ENCODE results near the gene SRSF1. TPM values are rescaled to one million over a fixed set of nuclear protein-coding genes. Genes with fewer than 3 reads are reported as not detected.

SRSF1 gene
- total RNA-seq, 1 experiment from 2014 or later = 463 TPM

DNA sequence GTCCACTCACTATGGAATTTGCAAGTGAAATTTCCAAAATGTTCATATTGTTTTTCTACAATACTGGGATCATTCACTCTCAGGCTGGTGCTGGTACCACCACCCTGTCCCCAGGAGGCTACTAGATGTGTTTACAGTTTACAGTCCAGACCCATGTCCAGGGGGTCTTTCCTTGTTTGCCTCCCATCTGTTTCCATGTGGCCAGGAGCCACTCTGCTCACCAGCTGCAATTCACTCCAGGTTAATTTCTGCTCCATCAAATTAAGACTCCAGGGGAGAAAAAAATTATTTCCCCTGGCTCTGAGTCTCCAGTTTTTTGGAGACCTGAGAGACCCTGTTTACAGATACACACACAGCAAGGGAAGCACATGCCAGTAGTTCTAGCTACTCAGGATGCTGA is 12.5 kb upstream of the SRSF1 start:
- no peak for DNase-seq (ENCODE audit: low read depth)

DNA sequence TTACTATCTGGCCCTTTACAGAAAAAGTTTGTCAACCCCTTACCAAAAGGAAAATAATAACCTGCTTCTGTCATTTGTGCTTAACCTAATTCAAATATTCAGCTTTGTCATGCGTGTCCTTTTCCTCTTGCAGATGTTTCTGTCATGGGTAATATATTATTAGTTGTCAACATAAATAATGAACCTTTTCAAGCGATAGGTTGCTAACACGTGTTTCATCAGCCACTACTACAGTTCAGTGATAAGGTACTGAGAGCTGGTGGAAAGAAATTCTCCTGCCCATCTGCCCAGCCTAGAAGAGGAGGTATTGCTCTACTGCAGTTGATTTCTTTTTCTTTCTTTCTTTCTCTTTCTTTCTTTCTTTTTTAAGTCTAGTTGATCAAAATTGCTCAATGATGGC is 12.0 kb upstream of the SRSF1 start:
- no peak for DNase-seq (ENCODE audit: low read depth)

DNA sequence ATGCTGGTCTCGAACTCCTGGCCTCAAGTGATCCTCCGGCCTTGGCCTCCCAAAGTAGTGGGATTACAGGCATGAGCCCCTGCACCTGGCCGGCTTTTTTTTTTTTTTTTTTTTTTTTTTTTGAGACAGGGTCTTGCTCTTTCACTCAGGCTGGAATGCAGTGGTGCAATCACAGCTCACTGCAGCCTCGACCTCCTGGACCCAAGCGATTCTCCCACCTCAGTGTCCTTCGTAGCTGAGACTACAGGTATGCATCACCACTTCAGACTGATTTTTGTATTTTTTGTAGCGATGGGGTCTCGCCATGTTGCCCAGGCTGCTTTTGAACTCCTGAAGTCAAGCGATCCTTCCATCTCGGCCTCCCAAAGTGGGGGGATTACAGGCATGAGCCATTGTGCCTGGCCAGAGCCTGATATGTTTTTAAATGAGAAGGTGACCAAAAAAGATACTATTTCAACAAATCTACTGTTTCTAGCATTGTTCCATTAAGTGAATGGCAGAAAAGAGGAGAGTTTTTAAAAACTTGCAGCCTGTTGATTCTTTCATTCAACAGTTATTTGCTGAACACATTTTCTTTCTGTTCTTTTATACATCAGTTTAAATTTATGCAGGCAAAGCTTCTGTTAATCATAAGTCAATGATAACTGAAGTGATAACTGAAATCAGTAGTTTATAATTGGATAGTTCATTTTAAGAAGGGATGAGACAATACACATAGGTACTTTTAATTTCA is 3.2 kb upstream of the SRSF1 start:
- no peak for DNase-seq (ENCODE audit: low read depth)

DNA sequence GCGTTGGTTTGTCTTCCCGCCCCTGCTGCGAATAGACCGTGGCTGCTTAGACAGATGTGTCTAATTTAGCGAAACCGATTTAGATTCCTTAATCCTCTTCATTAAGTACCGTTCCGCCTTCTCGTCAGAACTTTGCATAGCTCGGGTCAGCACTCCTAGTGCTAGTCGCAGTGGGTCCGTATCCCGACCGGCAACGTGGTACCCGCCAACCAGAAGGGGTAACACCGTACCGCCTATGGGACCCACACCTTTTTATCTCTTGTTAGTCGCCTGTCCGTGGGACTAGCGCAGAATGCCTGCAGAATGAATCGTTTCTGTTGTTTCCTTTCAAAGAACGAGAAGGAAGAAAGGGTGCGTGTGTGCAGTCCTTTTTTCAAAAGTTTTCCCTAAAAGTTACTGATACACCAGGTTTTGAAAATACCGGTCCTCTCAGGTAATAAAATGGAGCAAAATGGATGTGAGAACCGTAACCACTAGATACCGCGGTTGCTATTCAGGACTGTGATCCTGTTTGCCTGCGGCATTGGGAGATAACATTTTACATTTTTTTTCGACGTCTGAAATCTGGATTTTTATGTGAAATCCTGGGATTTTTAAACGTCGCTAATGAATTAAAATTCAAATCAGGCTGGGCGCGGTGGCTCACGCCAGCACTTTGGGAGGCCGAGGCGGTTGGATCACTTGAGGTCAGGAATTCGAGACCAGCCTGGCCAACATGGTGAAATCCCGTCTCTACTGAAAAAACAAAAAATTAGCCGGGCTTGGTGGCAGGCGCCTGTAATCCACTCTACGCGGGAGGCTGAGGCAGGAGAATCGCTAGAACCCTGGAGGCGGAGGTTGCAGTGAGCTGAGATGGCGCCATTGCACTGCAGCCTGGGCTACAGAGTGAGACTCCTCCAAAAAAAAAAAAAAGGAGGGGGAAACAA is 998 bp upstream of the SRSF1 start:
- no peak for DNase-seq (ENCODE audit: low read depth)

DNA sequence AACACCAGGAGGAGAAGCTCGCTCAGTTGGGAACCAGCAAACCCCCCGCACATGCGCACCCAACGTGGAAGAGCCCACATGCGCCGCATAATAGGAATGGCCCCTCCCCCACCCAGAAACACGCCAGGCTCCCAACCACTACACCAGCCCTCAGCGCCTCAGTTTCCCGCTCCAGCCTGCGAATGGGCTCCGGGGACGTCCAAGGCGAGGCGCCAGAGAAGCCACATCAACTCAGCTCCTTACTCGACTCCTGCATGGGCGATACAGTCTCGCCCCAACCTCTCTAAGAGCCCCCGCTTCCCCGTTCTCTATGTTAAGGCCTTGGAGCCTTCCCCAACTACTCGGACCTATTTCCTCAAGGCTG is 504 bp downstream of the SRSF1 start:
- DNase-seq (ENCODE audit: low read depth) = peak; percentile 70

DNA sequence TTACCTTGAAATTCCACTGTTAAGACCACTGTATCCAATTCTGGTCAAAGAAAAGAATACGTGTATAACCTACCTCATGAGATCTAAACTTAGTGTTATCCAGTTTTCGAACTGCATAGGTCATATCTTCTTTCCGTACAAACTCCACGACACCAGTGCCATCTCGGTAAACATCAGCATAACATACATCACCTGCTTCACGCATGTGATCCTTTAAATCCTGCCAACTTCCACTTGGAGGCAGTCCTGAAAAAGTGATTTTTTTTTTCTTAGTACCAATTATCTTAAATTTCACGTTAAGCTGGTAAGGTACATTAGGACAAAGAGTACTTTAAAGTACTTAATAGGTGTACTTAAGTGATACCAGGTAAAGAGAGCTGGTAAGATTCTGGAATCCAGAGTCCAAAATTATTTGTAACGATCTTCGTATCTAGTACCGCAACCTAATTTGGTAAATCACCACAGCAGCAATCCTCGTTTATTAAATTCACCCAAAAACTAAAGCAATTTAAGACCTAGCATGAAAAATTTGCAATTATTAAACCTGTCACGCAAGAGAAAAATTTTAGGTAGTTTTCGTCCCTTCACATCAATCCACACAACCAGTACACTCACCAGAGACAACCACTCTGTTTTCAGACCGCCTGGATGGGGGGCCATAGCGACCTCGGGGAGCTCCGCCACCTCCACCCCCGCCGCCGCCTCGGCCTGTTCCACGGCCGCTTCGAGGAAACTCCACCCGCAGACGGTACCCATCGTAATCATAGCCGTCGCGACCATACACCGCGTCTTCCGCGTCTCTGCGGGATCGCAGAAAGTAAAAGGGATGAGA is 1.1 kb downstream of the SRSF1 start:
- no peak for DNase-seq (ENCODE audit: low read depth)

DNA sequence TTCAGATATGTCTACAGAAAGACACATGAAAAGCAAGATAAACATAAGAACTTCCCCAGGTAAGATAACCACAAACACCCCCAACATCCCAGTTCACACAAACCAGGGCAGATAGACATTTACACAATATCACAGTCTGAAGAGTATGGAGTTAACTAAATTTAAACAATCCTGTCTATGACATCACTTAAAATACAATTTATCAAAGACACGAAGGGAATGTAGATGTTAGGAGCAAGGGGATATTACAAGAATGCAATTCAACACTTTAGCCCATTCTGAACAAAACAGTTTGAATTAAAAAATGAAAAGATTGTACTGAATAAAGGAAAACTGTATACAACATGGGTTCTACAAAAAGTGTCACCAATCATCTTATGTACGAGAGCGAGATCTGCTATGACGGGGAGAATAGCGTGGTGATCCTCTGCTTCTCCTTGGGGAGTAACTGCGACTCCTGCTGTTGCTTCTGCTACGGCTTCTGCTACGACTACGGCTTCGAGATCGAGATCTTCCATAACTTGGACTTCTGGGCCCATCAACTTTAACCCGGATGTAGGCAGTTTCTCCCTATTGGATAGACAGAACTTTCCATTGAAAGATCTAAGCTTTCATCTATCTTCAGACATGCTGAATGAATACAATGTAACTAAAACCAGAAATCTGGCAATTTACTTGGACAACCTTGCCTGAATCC is 1.9 kb downstream of the SRSF1 start:
- no peak for DNase-seq (ENCODE audit: low read depth)

DNA sequence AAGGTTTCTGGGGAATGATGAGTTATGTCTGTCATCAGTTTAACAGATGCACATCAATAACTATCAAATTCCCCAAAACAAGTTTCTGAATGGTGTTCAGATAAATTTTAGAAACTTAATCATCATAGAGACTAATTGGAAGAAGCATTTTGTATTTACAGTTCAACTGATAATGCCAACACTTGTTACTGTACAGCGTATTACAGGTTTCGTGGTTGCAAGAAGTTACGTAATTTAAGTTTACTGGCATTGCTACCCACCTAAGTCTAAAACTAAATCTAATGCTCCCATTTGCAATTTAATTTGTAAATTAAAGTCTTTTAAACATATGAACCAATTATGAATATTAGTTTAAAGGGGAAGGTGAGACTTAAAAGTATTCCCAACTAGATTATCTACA is 3.0 kb downstream of the SRSF1 start:
- DNase-seq (ENCODE audit: low read depth) = no peak

DNA sequence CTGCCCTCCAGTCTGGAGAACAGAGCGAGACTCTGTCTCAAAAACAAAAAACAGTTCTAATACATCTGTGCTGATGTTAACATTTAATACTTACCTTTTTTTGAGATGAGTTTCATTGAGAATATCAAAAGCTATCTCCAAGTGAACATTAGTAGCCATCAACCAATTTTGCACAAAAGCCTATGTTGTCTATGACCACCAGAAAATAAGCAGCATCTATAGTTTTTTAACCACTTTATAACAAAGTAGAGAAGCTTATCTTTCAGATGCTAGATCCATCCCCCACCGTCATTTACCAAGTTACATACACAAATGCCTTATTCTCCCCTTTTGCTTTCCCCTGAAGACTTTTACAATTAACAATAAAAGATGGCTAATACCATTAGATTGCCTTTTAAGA is 4.1 kb downstream of the SRSF1 start:
- DNase-seq (ENCODE audit: low read depth) = no peak

DNA sequence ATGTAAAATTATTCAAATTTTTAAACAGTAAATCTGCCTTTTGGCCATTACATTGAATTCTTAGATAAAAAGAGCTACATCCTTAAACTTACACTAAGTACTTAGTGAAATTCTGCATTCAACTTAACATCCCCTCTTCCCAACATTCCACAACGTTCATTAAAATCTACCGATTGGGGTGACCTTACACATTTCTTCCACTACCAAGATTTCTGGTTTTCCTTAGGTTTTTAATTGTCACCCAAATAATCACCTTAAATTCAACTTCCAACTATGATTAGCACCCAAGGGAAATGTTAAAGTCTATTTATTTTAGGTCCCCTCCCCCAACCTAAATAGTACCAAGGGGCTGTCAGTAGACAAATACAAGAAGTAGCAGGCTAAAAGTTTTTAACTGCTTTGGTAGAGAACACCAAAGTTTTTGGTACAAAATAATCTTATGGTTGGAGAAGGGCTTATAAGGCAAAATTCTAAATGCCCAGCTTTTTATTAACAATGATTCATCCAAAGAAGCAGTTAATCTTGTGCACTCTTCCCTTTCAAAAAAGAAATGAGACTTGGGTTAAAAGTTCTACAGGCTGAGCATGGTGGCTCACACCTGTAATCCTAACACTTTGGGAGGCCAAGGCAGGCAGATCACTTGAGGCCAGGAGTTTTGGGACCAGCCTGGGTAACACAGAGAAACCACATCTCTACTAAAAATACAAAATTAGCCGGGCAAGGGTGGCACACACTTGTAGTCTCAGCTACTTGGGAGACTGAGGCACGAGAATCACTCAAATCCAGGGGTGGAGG is 4.7 kb downstream of the SRSF1 start:
- no peak for DNase-seq (ENCODE audit: low read depth)

DNA sequence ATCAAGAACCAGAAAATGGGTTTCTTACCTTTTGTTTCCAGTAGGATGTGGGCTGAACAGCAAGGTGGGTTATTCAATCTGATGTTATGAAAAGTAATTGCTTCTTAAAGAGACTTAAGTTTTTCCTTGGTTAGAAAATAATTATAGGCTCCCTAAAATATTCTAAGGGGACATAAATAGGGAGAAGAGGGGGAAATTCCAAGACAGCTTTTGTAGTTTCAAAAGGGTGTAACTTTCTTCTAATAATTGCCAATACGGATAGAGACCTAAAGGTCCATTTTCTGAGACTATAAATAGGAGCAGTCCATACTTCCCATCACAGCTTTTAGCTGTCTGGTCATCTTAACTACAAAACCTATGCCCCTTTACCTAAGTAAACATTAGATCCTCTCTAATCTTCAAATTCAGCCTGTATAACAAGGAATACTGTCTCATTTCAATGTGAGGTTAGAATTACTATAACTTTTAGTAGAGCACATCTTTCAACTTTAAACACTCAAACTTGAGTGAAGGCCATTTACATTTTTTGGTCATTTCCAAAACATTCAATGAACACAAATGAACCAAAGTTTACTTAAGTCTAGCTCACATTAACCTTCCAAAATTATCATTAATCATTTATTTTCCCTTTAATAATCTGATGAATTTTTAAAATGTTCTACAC is 5.5 kb downstream of the SRSF1 start:
- no peak for DNase-seq (ENCODE audit: low read depth)

DNA sequence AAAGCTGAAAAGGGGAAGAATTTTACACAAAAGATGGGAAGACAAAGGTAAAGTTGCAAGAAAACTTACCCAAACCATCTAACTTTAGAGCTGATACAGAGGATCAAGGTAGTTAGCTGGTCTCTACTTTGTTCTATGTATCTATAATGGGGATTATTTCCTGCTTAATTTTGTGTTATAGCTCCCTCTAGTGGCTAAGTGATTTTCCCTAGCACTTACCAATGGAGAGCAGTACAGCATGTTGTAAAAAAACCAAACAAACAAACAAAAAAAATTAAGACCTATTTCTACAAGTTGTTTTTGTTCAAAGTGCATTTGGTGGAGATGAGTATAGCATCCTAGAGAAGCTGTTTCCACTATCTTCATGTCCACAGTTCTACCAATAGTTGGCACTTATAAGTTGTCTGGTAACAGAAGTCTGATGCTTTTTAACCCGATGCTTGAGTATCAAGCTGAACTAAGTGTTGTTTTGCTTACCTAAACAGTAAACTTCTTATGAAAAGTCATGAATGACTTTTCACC is 7.5 kb downstream of the SRSF1 start:
- peak; percentile 65 for DNase-seq (ENCODE audit: low read depth)

DNA sequence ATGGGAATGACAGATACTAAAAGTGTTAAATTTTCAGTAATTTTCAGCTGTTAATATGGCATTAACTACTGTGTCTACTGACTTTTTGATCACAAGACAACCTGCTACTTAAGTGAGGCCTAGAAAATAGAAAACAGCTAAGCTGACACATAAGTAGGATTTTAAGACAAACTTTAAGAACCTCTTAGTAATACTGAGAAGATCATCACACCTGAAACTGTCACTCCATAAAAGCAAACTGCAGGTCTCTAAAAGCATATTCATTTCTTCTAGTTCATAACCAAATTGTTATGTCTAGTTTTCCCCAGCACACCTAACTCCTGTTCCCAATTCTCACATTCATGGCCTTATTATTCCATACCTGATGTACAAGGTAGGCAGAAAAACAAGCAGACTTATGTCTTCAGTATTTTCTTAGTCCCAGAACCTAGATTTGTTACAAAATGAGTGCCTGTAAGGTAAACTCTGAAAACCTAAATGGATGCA is 8.0 kb downstream of the SRSF1 start:
- no peak for DNase-seq (ENCODE audit: low read depth)

DNA sequence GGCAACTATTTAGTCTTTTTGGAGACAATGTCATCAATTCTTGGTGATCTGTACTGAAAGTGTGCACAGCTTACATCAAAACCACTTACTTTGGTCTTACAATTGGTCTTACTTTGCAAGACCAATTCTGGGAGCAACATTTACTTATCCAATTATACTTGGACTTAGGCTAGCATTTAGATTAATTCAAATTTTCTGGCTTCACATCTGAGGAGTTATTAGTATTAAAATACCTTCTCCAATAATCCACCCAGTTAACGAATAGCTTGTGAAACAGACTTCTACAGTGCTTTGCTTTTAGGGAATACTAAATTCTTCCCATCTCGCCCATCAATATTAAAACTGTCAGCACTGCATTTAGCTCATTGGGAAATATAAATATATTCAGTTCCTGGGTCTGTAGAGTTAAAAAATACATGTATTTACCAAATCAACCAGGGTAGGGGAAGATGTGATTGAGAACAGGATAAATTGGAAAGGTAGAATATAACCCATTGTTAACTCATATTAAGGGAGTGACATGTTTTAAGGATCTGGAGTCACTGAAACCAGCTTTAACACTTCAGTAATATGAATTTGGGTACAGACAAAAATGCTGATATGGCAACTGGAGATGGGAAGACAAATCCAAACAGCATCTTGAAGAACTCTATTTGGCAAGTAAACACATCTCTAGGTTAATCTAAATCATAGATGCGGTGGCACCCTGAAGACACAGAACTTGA is 9.8 kb downstream of the SRSF1 start:
- DNase-seq (ENCODE audit: low read depth) = no peak

DNA sequence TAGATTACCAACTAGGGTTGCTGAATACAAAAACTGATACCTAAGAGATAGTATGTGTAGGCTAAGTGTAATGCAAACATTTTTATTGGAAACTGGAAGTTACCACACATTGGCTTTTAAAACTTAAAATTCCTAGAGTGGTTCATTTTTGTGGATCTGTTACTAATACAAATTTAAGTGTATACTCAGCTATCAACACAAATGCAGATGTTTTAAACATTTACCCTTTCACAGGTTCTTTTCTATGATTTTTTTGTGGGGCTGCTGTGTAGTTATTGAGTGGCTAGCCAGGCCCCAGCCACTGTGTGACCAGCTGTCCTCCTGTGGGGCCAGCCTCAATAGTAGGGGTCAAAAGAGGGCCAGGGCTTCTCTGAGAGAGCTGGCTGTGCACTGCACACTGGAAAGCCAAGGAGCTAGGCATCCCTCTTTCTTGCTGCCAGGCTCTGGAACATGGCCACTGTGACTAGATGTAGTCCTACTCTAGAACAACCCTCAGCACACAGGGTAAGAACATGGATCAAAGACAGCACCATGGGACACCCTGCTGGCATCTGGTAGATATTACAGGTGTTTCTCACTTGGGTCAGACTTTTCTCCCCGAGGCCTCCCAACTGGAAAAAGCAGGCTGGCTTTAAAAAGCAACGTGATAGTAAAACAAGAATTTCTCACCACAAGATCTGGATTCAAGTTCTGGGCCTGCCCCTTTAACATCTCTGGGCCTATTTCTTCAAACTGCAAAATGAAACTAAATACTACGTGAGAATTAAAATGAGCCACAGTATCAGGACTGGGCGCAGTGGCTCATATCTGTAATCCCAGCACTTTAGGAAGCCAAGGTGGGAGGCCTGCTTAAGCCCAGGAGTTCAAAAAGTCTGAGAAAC is 11.7 kb downstream of the SRSF1 start:
- peak; percentile 72 for DNase-seq (ENCODE audit: low read depth)

DNA sequence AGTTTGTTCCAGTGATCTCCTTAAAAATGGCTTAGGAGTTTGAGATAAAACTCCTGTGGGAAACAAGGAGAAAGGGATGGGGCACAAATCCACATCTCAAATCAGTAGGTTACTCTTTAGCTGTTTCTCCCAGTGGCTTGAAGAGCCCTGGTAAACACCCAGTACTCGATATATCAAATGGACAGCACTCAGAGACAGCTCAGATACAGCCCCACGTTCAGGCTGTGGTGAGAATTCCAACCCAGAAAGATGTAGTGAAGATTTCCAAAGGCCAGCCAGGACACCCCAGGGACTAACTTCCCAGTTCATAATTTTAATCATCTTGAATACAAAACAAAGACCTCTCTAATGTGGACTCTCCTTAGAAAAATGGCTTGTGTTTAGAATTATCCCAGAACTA is 12.6 kb downstream of the SRSF1 start:
- no peak for DNase-seq (ENCODE audit: low read depth)

DNA sequence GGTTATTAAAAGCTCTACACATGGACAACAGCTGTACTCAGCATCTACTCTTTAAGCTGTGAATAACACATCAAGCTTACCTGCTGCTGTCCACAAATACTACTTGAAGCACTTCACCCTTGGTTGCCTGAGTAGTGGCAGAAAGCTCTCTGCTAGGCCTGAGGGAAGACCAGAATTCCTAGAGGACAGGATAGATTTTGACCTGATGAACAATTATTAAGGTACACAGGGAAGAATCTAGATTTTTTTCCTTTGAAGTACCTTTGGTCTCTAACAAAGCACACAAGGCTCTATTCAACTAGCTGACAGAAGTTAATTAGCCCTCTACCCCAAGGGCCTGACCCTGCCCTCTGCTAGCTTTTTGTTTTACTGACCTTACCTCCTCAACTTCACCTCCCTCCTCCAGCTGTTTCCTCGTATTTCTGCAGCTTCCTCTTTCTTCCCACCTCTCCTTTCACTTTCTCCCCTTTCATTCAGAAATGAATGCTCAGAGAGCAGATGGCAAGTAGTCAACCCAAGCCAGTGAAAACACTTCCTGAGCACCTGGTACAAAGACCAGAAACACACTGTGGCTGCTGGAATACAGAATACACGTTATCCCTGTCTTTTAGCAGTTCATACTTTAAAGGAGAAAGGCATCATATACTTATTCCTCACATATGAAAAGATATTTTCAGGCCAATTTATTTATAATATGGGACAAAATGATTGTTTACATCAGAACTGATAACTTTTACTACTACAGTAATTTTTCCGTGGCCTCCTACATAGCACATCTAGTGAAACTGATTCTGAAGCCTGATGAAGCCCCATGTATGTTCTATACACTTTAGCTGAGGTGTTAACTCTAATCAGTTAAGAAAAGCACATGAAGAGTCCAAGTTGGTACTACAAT is 13.3 kb downstream of the SRSF1 start:
- DNase-seq (ENCODE audit: low read depth) = no peak
